BLaER1 treated with 17β-estradiol and CSF1 and Interleukin-3, amounts not matched to agents 10 nM and 100 nM (cell line): ENCODE measurements around the gene SERPINB11.
A peak's percentile ranks its signal among the peaks of the same experiment; 100 is the strongest.

Experiments
- H3K27ac ChIP-seq, 11 experiments: shearing (Covaris generic); formaldehyde crosslinking; 2 replicates each; pipeline ENCODE4 v1.8.1; 2022
- H3K27me3 ChIP-seq, 11 experiments: shearing (Covaris generic); formaldehyde crosslinking; 2 replicates each; pipeline ENCODE4 v1.8.1; 2022
- H3K36me3 ChIP-seq, 11 experiments: shearing (Covaris generic); formaldehyde crosslinking; 2 replicates each; pipeline ENCODE4 v1.8.1; 2022
- H3K4me1 ChIP-seq, 10 experiments: shearing (Covaris generic); formaldehyde crosslinking; 2 replicates each; pipeline ENCODE4 v1.8.1; 2022
- H3K4me2 ChIP-seq, 11 experiments: shearing (Covaris generic); formaldehyde crosslinking; 2 replicates each; pipeline ENCODE4 v1.8.1; 2022
- H3K4me3 ChIP-seq, 10 experiments: shearing (Covaris generic); formaldehyde crosslinking; 2 replicates each; pipeline ENCODE4 v1.8.1; 2022
- H3K9ac ChIP-seq, 11 experiments: shearing (Covaris generic); formaldehyde crosslinking; 2 replicates each; pipeline ENCODE4 v1.8.1; 2022
- H3K9me3 ChIP-seq, 11 experiments: shearing (Covaris generic); formaldehyde crosslinking; replicated peaks in 1 of 11; 2 replicates each; pipeline ENCODE4 v1.8.1; 2022
- H4K20me1 ChIP-seq, 11 experiments: shearing (Covaris generic); formaldehyde crosslinking; 2 replicates each; pipeline ENCODE4 v1.8.1; 2022
- Cebpa-rat ChIP-seq, 11 experiments: shearing (Covaris generic); IDR thresholded peaks; 2 replicates each; pipeline ENCODE4 v1.8.1; 2022

Gene SERPINB11

DNA sequence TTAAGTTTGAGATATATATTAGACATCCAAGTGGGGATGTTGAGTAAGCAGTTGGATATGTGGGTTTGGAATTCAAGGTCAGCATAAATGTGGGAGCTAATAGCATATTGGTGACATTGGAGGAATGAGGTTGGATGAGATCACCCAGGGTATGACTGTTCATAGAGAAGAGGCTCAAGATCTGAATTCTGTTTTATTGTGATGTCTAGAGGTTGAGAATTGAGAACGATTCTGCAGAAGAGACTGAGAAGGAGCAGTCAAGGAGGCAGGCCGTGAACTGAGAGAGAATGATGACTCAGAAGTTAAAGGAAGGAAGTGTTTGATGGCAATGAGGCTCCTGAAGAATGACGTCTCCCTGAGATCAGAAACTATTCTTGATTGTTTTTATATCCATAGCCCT, 5.9 kb downstream of the SERPINB11 start:
- Histone ChIP-seq H3K4me1 (no peaks in the 10 kb centered on the region), H3K4me2 (no peak overlapping the region), H4K20me1 (no peaks in the 10 kb centered on the region), H3K4me3 (no peak overlapping the region), H3K36me3 (no peaks in the 10 kb centered on the region), H3K27me3 (no peaks in the 10 kb centered on the region), H3K9me3 (peaks cover 7 to 18% (median 14%) of the 10 kb centered on the region in 11 experiments), H3K27ac (no peak overlapping the region), H3K9ac (no peak overlapping the region)
- no peak for TF ChIP-seq Cebpa-rat (IDR thresholded peaks at IDR 0.05)

DNA sequence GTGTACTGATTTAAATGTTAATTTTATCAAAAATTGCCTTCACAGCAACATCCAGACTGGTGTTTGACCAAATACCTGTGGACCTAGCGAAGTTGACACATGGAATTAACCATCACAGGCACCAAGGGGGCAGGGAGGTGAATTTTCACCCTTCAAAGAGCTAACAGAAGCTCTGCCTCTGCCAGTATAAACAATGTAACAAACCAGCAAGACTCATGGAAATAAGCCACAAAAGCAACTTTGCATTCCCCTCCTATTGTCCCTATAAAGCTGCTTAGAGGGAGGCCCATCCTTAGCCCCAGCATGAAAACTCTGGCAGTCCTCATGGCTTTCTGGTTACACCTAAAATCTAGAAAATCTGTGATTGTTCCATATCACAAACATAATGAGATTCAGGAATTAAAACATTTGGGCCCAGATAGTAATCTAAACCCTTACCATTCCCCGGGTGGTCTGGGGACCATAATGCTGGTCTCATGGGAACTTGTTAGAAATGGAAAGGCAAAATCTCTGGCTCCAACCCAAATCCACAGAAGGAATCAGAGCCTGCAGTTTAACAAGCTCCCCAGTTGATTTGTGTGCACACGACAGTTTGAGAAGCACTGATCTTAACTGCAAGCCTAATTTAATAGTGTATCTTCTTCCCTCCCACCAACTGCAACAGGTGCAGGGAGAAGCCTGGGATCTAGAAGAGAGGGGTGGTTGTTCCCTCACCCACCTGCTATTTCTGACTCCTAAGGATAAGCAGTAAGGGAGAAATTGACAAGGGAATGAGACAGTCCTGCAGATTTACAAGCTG, 23.1 kb downstream of the SERPINB11 start:
- H4K20me1 ChIP-seq = no peaks in the 10 kb centered on the region; a peak in 1 of 22 replicates
- no peak overlapping the region for H3K4me3 ChIP-seq
- H3K27ac ChIP-seq = no peak overlapping the region

DNA sequence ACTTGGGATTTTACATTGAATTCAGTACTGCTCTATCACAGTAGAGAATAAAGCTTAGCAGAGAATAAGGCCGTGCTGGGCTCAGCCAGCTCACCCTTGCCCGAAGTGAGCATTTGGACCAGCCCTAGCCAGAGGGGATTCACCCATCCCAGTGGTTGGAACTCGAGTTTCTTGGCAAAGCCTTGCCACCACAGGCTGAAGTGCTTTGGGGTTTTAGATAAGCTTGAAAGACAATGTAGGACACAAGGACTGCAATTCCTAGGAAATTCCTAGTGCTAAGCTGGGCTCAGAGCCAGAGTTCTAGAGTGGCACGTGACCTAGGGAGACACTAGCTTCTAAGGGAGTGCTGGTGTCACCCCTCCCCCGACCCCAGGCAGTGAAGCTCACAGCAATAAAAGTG, 28.0 kb downstream of the SERPINB11 start:
- no peak overlapping the region for H3K4me3 ChIP-seq
- H3K9ac ChIP-seq = no peak overlapping the region
- no peaks in the 10 kb centered on the region; a peak in 1 of 22 replicates for H4K20me1 ChIP-seq
- no peaks in the 10 kb centered on the region for H3K36me3 ChIP-seq
- no peaks in the 10 kb centered on the region for H3K9me3 ChIP-seq
- H3K4me2 ChIP-seq = no peak overlapping the region
- no peaks in the 10 kb centered on the region for H3K27me3 ChIP-seq
- no peak overlapping the region for H3K27ac ChIP-seq
- peaks cover 0 to 6% (median 0%) of the 10 kb centered on the region in 10 experiments; a peak in 3 of 20 replicates for H3K4me1 ChIP-seq
- TF ChIP-seq Cebpa-rat (IDR thresholded peaks at IDR 0.05) = no peak

More for the DNA sequence above, 23.1 kb downstream of the SERPINB11 start:
- no peaks in the 10 kb centered on the region for H3K36me3 ChIP-seq
- H3K9me3 ChIP-seq = 0 out of 22 replicates have a peak, but pooled peaks cover 0 to 8% (median 0%) of the 10 kb centered on the region in 11 experiments
- no peaks in the 10 kb centered on the region for H3K27me3 ChIP-seq
- H3K9ac ChIP-seq = no peak overlapping the region
- peak overlapping the region in 3 of 11 experiments; percentile 3 to 20 (median 10); a peak in 2 of 22 replicates for H3K4me2 ChIP-seq
- H3K4me1 ChIP-seq = peaks cover 0 to 19% (median 10%) of the 10 kb centered on the region in 10 experiments; a peak in 12 of 20 replicates
- no peak for TF ChIP-seq Cebpa-rat (IDR thresholded peaks at IDR 0.05)

DNA sequence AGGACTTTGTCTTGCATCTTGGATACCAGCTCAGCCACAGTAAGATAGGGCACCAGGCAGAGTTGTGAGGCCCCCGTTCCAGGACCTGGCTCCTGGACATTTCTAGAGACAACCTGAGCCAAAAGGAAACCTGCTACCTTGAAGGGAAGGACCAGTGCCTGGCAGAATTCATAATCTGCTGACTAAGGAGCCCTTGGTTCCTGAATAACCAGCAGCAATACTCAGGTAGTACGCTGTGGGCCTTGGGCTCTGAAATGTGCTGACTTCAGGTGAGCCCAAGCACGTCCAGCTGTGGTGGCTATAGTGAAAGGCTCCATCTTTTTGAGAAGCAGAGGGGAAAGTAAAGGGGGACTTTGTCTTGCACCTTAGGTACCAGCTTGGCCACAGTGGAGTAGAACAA, 28.5 kb downstream of the SERPINB11 start:
- Histone ChIP-seq H3K27ac (no peak overlapping the region), H3K9ac (no peak overlapping the region), H3K9me3 (no peaks in the 10 kb centered on the region), H3K4me3 (no peak overlapping the region), H3K4me2 (no peak overlapping the region), H3K27me3 (no peaks in the 10 kb centered on the region), H3K36me3 (no peaks in the 10 kb centered on the region), H3K4me1 (peaks cover 0 to 2% (median 0%) of the 10 kb centered on the region in 10 experiments; a peak in 3 of 20 replicates), H4K20me1 (no peaks in the 10 kb centered on the region; a peak in 1 of 22 replicates)
- no peak for TF ChIP-seq Cebpa-rat (IDR thresholded peaks at IDR 0.05)

DNA sequence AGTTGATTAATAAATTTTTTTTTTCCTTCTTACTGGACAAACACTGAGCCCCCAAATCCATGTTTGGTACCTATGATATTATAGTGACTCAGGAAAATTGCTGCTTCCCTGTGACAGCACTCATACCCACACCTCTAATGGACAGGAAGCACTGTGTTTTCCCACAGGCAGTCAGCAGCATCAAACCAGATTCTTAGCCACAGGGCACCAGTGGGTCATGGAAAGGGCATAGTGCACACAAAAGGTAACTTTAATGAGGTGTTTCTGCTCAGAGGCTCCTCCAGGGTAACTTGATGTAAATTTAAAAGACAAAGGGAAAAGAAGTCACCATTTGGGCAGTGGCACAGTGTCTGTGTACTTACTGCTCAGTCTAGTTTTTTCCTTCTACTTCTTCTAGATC, 34.1 kb downstream of the SERPINB11 start:
- Histone ChIP-seq H3K36me3 (no peaks in the 10 kb centered on the region), H3K4me1 (no peaks in the 10 kb centered on the region), H3K4me3 (no peak overlapping the region), H3K27me3 (no peaks in the 10 kb centered on the region), H3K9me3 (no peaks in the 10 kb centered on the region), H3K4me2 (no peak overlapping the region), H3K27ac (no peak overlapping the region), H4K20me1 (no peaks in the 10 kb centered on the region), H3K9ac (no peak overlapping the region)
- no peak for TF ChIP-seq Cebpa-rat (IDR thresholded peaks at IDR 0.05)

DNA sequence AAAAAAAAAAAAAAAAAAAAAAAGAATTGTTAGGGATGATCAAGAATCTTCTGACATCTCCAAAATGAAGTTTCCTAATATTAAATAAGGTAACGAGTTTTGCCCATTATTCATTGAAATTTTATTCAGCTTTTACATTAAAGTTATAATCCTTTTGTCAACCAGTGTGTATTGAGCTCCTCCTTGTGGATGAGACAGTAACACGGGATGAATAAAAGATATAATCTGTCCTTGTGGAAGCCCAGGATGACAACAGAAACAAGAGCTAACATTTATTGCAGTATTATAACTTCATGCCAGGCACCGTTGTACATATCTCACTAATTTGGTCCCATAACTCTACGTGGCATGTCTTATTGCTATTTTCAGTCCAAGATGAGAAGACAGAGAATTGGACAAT, 39.0 kb downstream of the SERPINB11 start:
- Histone ChIP-seq H3K4me2 (no peak overlapping the region), H3K27ac (no peak overlapping the region), H3K4me1 (no peaks in the 10 kb centered on the region), H3K27me3 (no peaks in the 10 kb centered on the region), H3K36me3 (no peaks in the 10 kb centered on the region), H4K20me1 (no peaks in the 10 kb centered on the region), H3K9ac (no peak overlapping the region), H3K9me3 (0 out of 22 replicates have a peak, but pooled peaks cover 0 to 4% (median 0%) of the 10 kb centered on the region in 11 experiments), H3K4me3 (no peak overlapping the region)
- TF ChIP-seq Cebpa-rat (IDR thresholded peaks at IDR 0.05) = no peak

DNA sequence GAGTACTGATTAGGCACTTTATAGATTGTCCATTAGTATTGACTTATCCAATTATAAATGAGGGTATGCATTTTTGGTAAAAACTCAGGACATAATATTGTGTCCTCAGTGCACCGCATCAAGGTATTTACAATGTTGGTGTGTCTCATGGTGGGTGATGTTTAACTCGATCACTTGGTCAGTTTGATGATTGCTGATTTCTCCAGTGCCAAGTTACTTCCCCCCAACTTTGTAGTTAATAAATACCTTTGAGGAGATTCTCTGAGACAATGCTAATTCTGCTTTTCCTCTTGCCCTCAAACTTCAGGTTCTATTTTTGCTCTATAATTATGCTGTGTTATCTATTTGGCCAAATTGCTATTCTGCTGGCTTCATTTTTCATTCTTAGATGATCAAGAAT, 44.2 kb downstream of the SERPINB11 start:
- Histone ChIP-seq H3K4me2 (no peak overlapping the region), H3K36me3 (no peaks in the 10 kb centered on the region)
- no peak for TF ChIP-seq Cebpa-rat (IDR thresholded peaks at IDR 0.05)

DNA sequence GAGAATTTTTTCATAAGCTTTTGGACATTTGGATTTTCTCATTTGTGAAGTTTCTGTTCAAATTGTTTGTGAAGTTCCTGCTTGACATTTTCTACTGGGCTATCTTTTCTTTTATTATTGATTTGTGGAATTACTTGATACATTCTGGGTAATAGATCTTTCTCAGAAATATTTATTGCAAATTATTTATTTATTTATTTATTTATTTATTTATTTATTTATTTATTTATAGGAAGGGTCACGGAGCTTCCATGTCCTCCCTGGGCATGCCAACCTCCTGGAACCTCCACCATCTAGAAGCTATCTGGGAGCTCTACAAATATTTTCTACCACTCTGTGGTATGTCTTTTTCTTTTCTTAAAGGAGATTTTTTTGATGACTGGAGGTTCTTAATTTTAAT, 46.7 kb downstream of the SERPINB11 start:
- no peaks in the 10 kb centered on the region for H3K36me3 ChIP-seq
- H3K27ac ChIP-seq = no peak overlapping the region
- H4K20me1 ChIP-seq = no peaks in the 10 kb centered on the region
- H3K27me3 ChIP-seq = no peaks in the 10 kb centered on the region
- H3K4me2 ChIP-seq = no peak overlapping the region
- H3K4me3 ChIP-seq = no peak overlapping the region
- 0 out of 22 replicates have a peak, but pooled peaks cover 0 to 4% (median 0%) of the 10 kb centered on the region in 11 experiments for H3K9me3 ChIP-seq
- no peaks in the 10 kb centered on the region for H3K4me1 ChIP-seq
- no peak for TF ChIP-seq Cebpa-rat (IDR thresholded peaks at IDR 0.05)
- H3K9ac ChIP-seq = no peak overlapping the region

More for the DNA sequence above, 44.2 kb downstream of the SERPINB11 start:
- Histone ChIP-seq H3K27me3 (no peaks in the 10 kb centered on the region), H4K20me1 (no peaks in the 10 kb centered on the region), H3K9ac (no peak overlapping the region), H3K9me3 (0 out of 22 replicates have a peak, but pooled peaks cover 0 to 4% (median 0%) of the 10 kb centered on the region in 11 experiments), H3K4me3 (no peak overlapping the region), H3K4me1 (no peaks in the 10 kb centered on the region), H3K27ac (no peak overlapping the region)

DNA sequence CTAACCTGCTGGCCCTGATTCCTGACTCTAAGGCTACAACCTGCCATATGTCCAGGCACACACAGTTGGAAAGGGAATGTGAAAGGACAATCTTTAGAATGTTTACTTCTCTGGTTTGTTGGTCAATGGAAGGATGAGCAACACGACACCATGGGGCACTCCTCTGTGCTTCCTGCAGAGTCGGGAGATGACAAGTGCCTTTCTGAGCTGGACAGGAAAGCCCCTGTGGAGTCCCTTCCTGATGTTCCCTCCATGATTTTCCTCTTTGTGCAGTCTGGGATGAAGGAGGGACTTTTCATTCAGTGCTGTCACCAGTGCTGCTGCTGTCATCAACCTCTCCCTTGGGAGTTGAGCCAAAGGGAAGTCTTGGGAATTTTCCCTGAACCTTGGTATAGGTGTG, 49.9 kb downstream of the SERPINB11 start:
- H3K4me1 ChIP-seq = no peaks in the 10 kb centered on the region
- no peaks in the 10 kb centered on the region for H3K9me3 ChIP-seq
- no peak overlapping the region for H3K4me2 ChIP-seq
- H3K4me3 ChIP-seq = no peak overlapping the region
- no peaks in the 10 kb centered on the region for H3K27me3 ChIP-seq
- no peak overlapping the region for H3K27ac ChIP-seq
- no peaks in the 10 kb centered on the region for H3K36me3 ChIP-seq
- no peaks in the 10 kb centered on the region for H4K20me1 ChIP-seq
- no peak overlapping the region for H3K9ac ChIP-seq
- TF ChIP-seq Cebpa-rat (IDR thresholded peaks at IDR 0.05) = no peak

DNA sequence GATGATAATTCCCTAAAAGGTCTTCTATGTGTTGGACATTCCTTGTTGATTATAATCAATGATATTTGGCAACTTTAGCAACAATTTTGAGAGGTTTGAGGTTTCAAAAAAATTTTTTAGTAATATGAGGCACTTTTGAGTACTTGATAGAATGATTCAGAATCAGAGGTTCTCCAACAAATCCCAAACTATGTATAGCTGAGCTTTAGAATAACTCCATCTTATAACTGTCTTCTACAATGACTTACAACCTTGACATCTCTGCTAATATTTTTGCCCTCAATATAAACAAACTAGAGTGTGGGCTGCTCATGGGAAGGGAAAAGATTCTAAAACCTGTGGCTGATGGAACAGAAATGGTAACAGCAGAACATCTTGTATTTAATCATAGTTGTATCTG, 50.9 kb downstream of the SERPINB11 start:
- TF ChIP-seq Cebpa-rat (IDR thresholded peaks at IDR 0.05) = no peak

More for the DNA sequence above, 50.9 kb downstream of the SERPINB11 start:
- H3K4me3 ChIP-seq = no peak overlapping the region
- no peak overlapping the region for H3K9ac ChIP-seq
- H3K27me3 ChIP-seq = no peaks in the 10 kb centered on the region
- H3K4me2 ChIP-seq = no peak overlapping the region
- no peaks in the 10 kb centered on the region for H4K20me1 ChIP-seq
- no peak overlapping the region for H3K27ac ChIP-seq
- no peaks in the 10 kb centered on the region for H3K4me1 ChIP-seq
- peaks cover 0 to 1% (median 0%) of the 10 kb centered on the region in 11 experiments; a peak in 2 of 22 replicates for H3K9me3 ChIP-seq
- H3K36me3 ChIP-seq = no peaks in the 10 kb centered on the region
